Erythroblast (primary cell): ENCODE data around the gene IFT57.

ENCODE experiments used
- GATA1 ChIP-seq: IDR thresholded peaks from 2 replicates; pipeline ENCODE4 v1.6.1; 2011; ENCODE audit warnings: low read depth, mild to moderate bottlenecking, control low read depth, low read length, moderate library complexity
- POLR2A ChIP-seq: IDR thresholded peaks from 2 replicates; pipeline ENCODE4 v1.6.1; 2011; ENCODE audit warnings: mild to moderate bottlenecking, low read length

DNA sequence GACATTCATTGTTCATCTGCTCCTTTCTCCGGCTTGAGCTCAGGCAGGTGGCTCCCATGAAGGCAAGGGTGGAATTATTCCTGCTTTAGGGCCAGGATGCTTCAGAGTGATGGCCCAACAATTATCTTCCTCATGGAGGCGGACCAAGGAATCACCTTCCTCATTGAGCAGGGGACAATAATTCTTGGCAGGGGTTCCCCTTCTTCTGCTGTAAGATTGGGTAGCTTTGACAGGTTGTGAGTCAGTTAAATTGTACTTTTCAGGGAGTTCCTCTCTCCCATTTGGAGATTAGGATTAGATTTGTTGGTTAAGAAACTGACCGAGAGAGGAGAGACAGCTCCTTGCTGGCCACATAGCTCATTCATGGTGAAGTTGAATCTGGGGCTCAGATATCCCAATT, 99.9 kb downstream of the IFT57 start:
- TF ChIP-seq POLR2A (no peak), GATA1 (no peak)
